Ammon's horn (tissue), 1 donor: Measurements from ENCODE around the gene OR3A2.
"Not testable (repeated sequence)": the region's sequence is repeated elsewhere in the genome, so short reads cannot be mapped to it uniquely, and the experiment has no call there.

ENCODE experiments used
- DNase-seq: peaks from one replicate; pipeline ENCODE4 v3.0.0-alpha.2; 2016; ENCODE audit warnings: low spot score

Gene OR3A2

GRCh38 chr17:3293548-3293947 lies 92.6 kb downstream of the OR3A2 start:
- not testable (repeated sequence) for DNase-seq

DNA sequence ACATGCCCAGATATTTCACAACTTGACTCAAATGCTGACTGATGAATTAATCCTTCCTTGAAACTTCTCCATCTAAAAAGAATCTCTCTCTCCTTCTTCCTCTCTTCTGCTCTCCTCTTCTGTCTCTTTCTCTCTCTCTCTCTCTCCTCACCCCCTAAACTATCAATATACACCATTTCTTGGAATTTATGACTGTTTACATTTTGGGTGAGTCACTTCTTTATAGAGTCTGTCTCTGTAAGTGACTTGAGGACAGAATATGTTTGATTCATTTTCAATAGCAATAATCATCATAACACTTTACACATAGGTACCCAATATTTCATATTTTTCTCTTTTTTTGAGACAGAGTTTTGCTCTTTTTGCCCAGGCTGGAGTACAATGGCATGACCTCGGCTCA lies 103.2 kb downstream of the OR3A2 start:
- DNase-seq, result no peak

- no peak for DNase-seq
Observed at GRCh38 chr17:3276126-3276525, 110.0 kb downstream of the OR3A2 start.

- DNase-seq, result no peak
Observed at GRCh38 chr17:3271072-3271848, 114.8 kb downstream of the OR3A2 start.

GRCh38 chr17:3260600-3260999 lies 125.5 kb downstream of the OR3A2 start:
- no peak for DNase-seq

DNA sequence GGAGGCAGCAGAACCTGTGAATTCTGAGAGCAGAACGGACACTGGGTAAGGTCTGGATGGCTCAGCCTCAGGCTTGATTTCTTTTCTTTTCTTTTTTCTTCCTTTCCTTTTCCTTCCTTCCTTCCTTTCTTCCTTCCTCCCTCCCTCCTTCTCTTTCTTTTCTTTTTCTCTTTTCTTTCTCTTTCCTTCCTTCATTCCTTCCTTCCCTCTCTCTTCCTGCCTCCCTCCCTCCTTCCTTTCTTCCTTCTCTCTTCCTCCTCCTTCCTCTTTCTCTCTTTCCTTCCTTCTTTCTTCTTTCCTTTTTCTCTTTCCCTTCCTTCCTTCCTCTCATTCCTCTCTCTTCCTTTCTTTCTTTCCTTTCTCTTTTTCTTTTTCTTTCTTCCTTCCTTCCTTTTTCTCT lies 125.9 kb downstream of the OR3A2 start:
- no peak for DNase-seq

- no peak for DNase-seq
Observed at GRCh38 chr17:3256575-3256974, 129.5 kb downstream of the OR3A2 start.

DNA sequence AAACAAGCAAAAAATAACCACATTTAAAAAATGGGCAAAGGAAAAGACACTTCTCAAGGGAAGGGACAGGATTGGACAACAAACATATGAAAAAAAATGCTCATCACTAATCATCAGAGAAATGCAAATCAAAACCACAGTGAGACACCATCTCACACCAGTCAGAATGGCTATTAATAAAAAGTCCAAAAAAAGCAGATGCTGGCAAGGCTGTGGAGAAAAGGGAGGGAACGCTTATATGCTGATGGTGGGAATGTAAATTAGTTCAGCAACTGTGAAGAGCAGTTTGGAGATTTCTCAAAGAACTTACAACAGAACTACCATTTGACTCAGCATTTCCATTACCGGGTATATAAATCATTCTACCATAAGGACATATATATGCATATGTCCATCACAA lies 137.1 kb downstream of the OR3A2 start:
- DNase-seq, result not testable (repeated sequence)

- not testable (repeated sequence) for DNase-seq
Observed at GRCh38 chr17:3244841-3245240, 141.3 kb downstream of the OR3A2 start.

- not testable (repeated sequence) for DNase-seq
Observed at GRCh38 chr17:3241044-3241443, 145.1 kb downstream of the OR3A2 start.

DNA sequence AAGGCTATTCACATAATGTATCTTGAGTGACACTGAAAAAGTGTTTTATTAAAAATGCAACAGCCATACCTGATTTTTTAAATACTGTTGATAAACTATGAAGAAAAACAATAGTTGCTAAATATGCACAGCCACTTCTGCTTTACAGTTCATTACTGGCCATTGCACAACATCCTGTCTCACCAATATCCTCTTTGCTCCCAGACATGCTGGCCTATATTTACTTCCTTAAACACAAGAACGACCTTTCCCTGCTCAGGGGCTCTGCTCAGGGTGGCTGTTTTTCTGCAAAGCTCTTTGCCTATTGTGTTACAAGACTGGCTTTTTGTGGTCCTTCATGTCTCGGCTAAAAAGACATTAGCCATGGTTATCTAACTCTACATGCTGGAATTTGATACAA lies 147.4 kb downstream of the OR3A2 start:
- DNase-seq, result peak; percentile 8

GRCh38 chr17:3232300-3232699 lies 153.8 kb downstream of the OR3A2 start:
- not testable (repeated sequence) for DNase-seq
